ENCODE measurements around the gene AFG1L. TPM values are rescaled to one million over a fixed set of nuclear protein-coding genes. Genes with fewer than 3 reads are reported as not detected.

AFG1L gene
- total RNA-seq, 1 experiment from 2014 or later: 7.2 TPM

DNA sequence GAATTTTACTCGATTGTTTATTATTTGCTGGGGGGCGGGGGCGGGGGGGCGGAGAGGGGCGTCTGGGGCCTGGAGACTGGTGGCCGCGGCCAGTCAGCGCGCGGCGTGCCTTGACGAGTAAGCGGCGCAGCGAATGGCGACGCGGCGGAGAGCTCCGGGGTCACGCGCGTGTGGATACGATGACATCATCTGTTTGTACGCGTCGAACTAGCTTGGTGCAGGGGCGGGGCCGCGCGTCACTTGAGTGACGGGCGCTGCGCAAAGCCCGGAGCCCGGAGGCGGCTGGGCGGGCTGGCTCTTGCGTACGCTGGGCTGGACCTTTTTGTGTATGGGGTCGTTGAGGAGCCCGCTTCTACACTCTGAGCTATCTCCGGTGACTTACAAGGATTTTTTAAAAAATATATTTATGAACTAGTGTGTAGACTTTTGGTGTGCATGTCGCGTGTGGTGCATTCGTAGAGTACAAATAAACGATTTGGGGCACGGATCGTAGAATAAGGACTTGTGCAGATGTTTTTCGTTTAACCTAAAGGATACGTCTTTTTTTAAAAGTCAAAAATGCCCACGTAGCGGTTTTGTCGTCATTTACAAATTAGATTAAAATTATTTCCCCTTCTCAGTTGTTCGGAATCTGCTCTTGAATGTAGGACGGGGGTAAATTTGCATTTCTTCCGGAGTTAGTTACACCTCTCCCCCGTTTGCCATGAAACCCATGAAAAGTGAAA is 263.7 kb downstream of the AFG1L start:
- Mint-ChIP-seq H3K27me3 (ENCODE audit: insufficient read depth, unreplicated experiment) (no peaks in the 10 kb centered on the region), H3K36me3 (ENCODE audit: insufficient read depth, unreplicated experiment) (peaks cover 36% of the 10 kb centered on the region), H3K27ac (ENCODE audit: unreplicated experiment) (peak overlapping the region; percentile 94), H3K4me1 (ENCODE audit: low read depth, unreplicated experiment) (peaks cover 27% of the 10 kb centered on the region), H3K4me3 (ENCODE audit: unreplicated experiment) (peak overlapping the region; percentile 95), H3K9me3 (ENCODE audit: unreplicated experiment) (no peaks in the 10 kb centered on the region)
- peak overlapping the region; percentile 77 for H3K4me3 ChIP-seq (ENCODE audit: low read depth, low read length)
- ChIA-PET CTCF (interaction anchor here (0.9 to 2.5 kb wide), 4 partner anchors 17 to 536 kb away, joined by 3 to 14 read pairs (median 4); partner anchors contain the start of gene SESN1), POLR2A (interaction anchor here (0.6 to 1.0 kb wide), 5 partner anchors 240 to 825 kb away, joined by 3 to 5 read pairs (median 3); partner anchors contain the start of genes CEP57L1 and SESN1)
- no TSS peak for BruUV-seq (replicated peaks)
- intact Hi-C loops (cut with micrococcal nuclease; ENCODE audit: unreplicated experiment): loop anchor here (2.0 to 5.0 kb wide), 3 partner anchors 279 to 536 kb away; partner anchors contain the start of genes CEP57L1 and SESN1
- DNase-seq: peak; percentile 97 to 98
- peaks cover 15% of the 10 kb centered on the region for H3K4me1 ChIP-seq
- no peaks in the 10 kb centered on the region for H3K9me3 ChIP-seq
- TF ChIP-seq, protein P1, sequence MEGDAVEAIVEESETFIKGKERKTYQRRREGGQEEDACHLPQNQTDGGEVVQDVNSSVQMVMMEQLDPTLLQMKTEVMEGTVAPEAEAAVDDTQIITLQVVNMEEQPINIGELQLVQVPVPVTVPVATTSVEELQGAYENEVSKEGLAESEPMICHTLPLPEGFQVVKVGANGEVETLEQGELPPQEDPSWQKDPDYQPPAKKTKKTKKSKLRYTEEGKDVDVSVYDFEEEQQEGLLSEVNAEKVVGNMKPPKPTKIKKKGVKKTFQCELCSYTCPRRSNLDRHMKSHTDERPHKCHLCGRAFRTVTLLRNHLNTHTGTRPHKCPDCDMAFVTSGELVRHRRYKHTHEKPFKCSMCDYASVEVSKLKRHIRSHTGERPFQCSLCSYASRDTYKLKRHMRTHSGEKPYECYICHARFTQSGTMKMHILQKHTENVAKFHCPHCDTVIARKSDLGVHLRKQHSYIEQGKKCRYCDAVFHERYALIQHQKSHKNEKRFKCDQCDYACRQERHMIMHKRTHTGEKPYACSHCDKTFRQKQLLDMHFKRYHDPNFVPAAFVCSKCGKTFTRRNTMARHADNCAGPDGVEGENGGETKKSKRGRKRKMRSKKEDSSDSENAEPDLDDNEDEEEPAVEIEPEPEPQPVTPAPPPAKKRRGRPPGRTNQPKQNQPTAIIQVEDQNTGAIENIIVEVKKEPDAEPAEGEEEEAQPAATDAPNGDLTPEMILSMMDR (IDR thresholded peaks at IDR 0.05; ENCODE audit: insufficient read depth in 1 of 2, low read depth in 1 of 2, low read length in 1 of 2, severe bottlenecking in 1 of 2, unreplicated experiment in 1 of 2): no peak
- no peaks in the 10 kb centered on the region for H3K36me3 ChIP-seq (ENCODE audit: control insufficient read depth, insufficient read depth, low read length)
- no peaks in the 10 kb centered on the region for H3K27me3 ChIP-seq (replicated peaks; ENCODE audit: control insufficient read depth, insufficient read depth, low read length)

DNA sequence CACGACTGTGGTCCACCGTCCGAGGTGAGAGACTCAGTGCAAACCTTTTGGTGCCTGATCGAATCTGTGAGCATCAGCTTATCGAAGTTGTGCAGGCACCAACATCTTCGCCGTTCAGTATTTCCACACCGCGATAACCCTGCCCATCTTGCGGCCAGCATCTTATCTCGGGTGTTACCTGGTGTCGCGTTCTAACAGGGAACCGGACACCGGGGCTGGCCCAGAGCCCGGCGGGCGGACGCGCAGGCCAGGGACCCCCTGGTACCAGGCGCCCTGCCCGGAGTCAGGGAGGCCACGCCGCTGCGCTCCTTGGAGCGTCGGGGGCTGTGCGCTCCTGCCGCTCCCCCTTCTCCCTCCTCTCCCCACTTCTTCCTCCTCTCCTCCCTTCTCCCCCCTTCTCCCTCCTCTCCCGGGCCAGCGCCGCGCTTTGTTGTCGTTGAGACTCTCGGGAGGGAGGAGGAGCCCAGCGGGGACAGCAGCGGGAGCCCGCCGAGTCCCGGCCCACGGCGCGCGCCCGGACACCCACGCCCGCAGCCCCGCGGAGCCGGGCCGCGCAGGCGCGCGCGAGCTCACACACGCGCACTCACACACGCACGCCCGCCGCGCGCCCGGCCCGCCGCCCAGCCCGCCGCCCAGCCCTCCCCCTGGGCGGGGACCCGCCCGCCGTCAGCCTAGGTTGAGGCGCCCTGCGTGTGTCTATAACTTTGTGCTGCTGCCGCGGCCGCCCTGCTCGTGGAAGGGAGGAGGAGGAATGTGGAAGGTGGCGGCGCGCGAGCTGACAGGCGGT is 264.4 kb downstream of the AFG1L start:
- ChIA-PET CTCF (interaction anchor here (0.6 to 2.5 kb wide), 4 partner anchors 17 to 429 kb away, joined by 3 to 14 read pairs (median 6); no protein-coding TSS in a partner anchor), POLR2A (no interaction called here)
- H3K27ac Mint-ChIP-seq (ENCODE audit: unreplicated experiment): peak overlapping the region; percentile 94
- peaks cover 37% of the 10 kb centered on the region for H3K36me3 Mint-ChIP-seq (ENCODE audit: insufficient read depth, unreplicated experiment)
- intact Hi-C loops (cut with micrococcal nuclease; ENCODE audit: unreplicated experiment): loop anchor here (2.0 to 5.0 kb wide), 3 partner anchors 278 to 536 kb away; partner anchors contain the start of genes CEP57L1 and SESN1
- TF ChIP-seq, protein P1 (IDR thresholded peaks at IDR 0.05; ENCODE audit: insufficient read depth in 1 of 2, low read depth in 1 of 2, low read length in 1 of 2, severe bottlenecking in 1 of 2, unreplicated experiment in 1 of 2): no peak
- peaks cover 32% of the 10 kb centered on the region for H3K4me1 Mint-ChIP-seq (ENCODE audit: low read depth, unreplicated experiment)
- no peaks in the 10 kb centered on the region for H3K27me3 Mint-ChIP-seq (ENCODE audit: insufficient read depth, unreplicated experiment)
- Histone ChIP-seq H3K4me3 (ENCODE audit: low read depth, low read length) (peak overlapping the region; percentile 77), H3K9me3 (no peaks in the 10 kb centered on the region), H3K36me3 (ENCODE audit: control insufficient read depth, insufficient read depth, low read length) (peaks cover 2% of the 10 kb centered on the region; the same call in 1 of the 2 replicates), H3K4me1 (peaks cover 19% of the 10 kb centered on the region), H3K27me3 (replicated peaks; ENCODE audit: control insufficient read depth, insufficient read depth, low read length) (no peaks in the 10 kb centered on the region)
- DNase-seq: peak; percentile 80 to 86
- peak overlapping the region; percentile 95 for H3K4me3 Mint-ChIP-seq (ENCODE audit: unreplicated experiment)
- no TSS peak for BruUV-seq (replicated peaks)
- no peaks in the 10 kb centered on the region for H3K9me3 Mint-ChIP-seq (ENCODE audit: unreplicated experiment)
